Muscle layer of colon (tissue), 2 donors: ENCODE data around the gene TBCK.

Source experiments
- H3K27ac ChIP-seq: one replicate; pipeline ENCODE4 v1.7.0; 2013; ENCODE audit warnings: low read depth, mild to moderate bottlenecking, low read length, moderate library complexity
- H3K27me3 ChIP-seq, 2 donors: one replicate each; pipeline ENCODE4 v1.7.0; 2013; ENCODE audit warnings: low read length in 2 of 2, mild to moderate bottlenecking in 2 of 2; ENCODE audit not compliant: insufficient read depth in 2 of 2, control insufficient read depth in 1 of 2
- H3K36me3 ChIP-seq: one replicate; pipeline ENCODE4 v1.7.0; 2013; ENCODE audit warnings: mild to moderate bottlenecking, low read length; ENCODE audit not compliant: insufficient read depth
- H3K4me1 ChIP-seq: one replicate; pipeline ENCODE4 v1.7.0; 2013; ENCODE audit warnings: mild to moderate bottlenecking, low read length; ENCODE audit not compliant: insufficient read depth
- H3K4me3 ChIP-seq, 2 donors: one replicate each; pipeline ENCODE4 v1.7.0; 2013; ENCODE audit warnings: low read length in 2 of 2, low read depth in 1 of 2, mild to moderate bottlenecking in 1 of 2, moderate library complexity in 1 of 2
- H3K9ac ChIP-seq: one replicate; pipeline ENCODE4 v1.7.0; 2013; ENCODE audit warnings: low read length
- H3K9me3 ChIP-seq: one replicate; pipeline ENCODE4 v1.7.0; 2013; ENCODE audit warnings: mild to moderate bottlenecking, low read length
- donor health status: abdominal sarcoma.
- donor health status: Adenocarcinoma of cecum.

The TBCK gene

DNA sequence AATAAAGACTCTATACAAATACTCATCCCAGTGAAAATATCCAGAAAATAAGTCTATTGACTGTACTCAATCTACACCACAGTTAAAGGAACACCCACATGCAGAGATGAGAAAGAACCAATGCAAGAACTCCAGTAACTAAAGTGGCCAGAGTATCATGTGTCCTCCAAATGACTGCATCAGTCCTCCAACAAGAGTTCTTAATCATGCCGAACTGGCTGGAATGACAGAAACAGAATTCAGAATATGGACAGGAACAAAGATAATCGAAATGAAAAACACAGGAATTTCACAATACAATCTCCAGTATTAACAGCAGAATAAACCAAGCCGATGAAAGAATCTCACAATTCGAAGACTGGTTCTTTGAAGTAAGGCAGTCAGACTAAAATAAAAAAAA, 210.3 kb downstream of the TBCK start:
- Histone ChIP-seq H3K9me3 (peaks cover 10% of the 10 kb centered on the region), H3K9ac (no peak overlapping the region), H3K27ac (no peak overlapping the region), H3K4me1 (no peaks in the 10 kb centered on the region), H3K27me3 (no peaks in the 10 kb centered on the region), H3K4me3 (no peak overlapping the region), H3K36me3 (peaks cover 23% of the 10 kb centered on the region)

GRCh38 chr4:106104276-106104675, 211.7 kb downstream of the TBCK start:
- Histone ChIP-seq H3K27me3 (no peaks in the 10 kb centered on the region), H3K4me3 (no peak overlapping the region), H3K9me3 (peaks cover 1% of the 10 kb centered on the region), H3K27ac (no peak overlapping the region), H3K36me3 (peaks cover 15% of the 10 kb centered on the region), H3K4me1 (no peaks in the 10 kb centered on the region), H3K9ac (no peak overlapping the region)

- Histone ChIP-seq H3K27me3 (no peaks in the 10 kb centered on the region), H3K36me3 (no peaks in the 10 kb centered on the region), H3K9me3 (no peaks in the 10 kb centered on the region), H3K4me3 (no peak overlapping the region), H3K4me1 (no peaks in the 10 kb centered on the region), H3K27ac (no peak overlapping the region), H3K9ac (no peak overlapping the region)
These were observed 219.6 kb downstream of the TBCK start for GRCh38 chr4:106096454-106096853.

GRCh38 chr4:106095408-106095807, 220.6 kb downstream of the TBCK start:
- H3K27ac ChIP-seq: no peak overlapping the region
- H3K4me3 ChIP-seq: no peak overlapping the region
- peaks cover 8% of the 10 kb centered on the region for H3K36me3 ChIP-seq
- no peaks in the 10 kb centered on the region for H3K27me3 ChIP-seq
- H3K4me1 ChIP-seq: no peaks in the 10 kb centered on the region
- H3K9me3 ChIP-seq: peaks cover 8% of the 10 kb centered on the region
- no peak overlapping the region for H3K9ac ChIP-seq

DNA sequence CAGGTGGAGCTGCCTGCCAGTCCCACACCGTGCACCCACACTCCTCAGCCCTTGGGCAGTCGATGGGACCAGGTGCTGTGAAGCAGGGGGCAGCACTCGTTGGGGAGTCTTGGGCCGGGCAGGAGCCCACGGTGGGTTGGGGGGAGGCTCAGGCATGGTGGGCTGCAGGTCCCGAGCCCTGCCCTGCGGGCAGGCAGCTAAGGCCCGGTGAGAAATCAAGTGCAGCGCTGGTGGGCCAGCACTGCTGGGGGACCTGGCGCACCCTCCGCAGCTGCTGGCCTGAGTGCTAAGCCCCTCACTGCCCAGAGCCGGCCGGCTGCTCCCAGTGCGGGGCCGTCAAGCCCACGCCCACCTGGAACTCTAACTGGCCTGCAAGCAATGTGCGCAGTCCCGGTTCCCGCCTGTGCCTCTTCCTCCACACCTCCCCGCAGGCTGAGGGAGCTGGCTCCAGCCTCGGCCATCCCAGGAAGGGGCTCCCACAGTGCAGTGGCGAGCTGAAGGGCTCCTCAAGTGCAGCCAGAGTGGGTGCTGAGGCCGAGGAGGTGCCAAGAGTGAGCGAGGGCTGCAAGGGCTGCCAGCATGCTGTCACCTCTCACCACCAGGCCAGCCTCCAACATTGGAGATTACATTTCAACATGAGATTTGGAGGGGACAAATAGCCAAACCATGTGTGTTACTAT, 223.5 kb downstream of the TBCK start:
- Histone ChIP-seq H3K27ac (no peak overlapping the region), H3K9me3 (peaks cover 10% of the 10 kb centered on the region), H3K9ac (no peak overlapping the region), H3K4me1 (no peaks in the 10 kb centered on the region), H3K4me3 (no peak overlapping the region), H3K27me3 (no peaks in the 10 kb centered on the region), H3K36me3 (peaks cover 17% of the 10 kb centered on the region)

GRCh38 chr4:106090826-106091225, 225.2 kb downstream of the TBCK start:
- Histone ChIP-seq H3K27ac (no peak overlapping the region), H3K9me3 (peaks cover 10% of the 10 kb centered on the region), H3K36me3 (peaks cover 17% of the 10 kb centered on the region), H3K27me3 (no peaks in the 10 kb centered on the region), H3K9ac (no peak overlapping the region), H3K4me3 (no peak overlapping the region), H3K4me1 (no peaks in the 10 kb centered on the region)

- Histone ChIP-seq H3K36me3 (no peaks in the 10 kb centered on the region), H3K4me3 (no peak overlapping the region), H3K27ac (no peak overlapping the region), H3K9ac (no peak overlapping the region), H3K27me3 (no peaks in the 10 kb centered on the region), H3K4me1 (no peaks in the 10 kb centered on the region), H3K9me3 (no peaks in the 10 kb centered on the region)
These were observed 232.9 kb downstream of the TBCK start for GRCh38 chr4:106083065-106083464.

- Histone ChIP-seq H3K36me3 (no peaks in the 10 kb centered on the region), H3K9me3 (peaks cover 4% of the 10 kb centered on the region), H3K9ac (no peak overlapping the region), H3K4me3 (no peak overlapping the region), H3K27ac (no peak overlapping the region), H3K27me3 (no peaks in the 10 kb centered on the region), H3K4me1 (no peaks in the 10 kb centered on the region)
These were observed 235.6 kb downstream of the TBCK start for GRCh38 chr4:106080376-106080775.

- no peaks in the 10 kb centered on the region for H3K4me1 ChIP-seq
- no peaks in the 10 kb centered on the region for H3K27me3 ChIP-seq
- peaks cover 4% of the 10 kb centered on the region for H3K9me3 ChIP-seq
- H3K4me3 ChIP-seq: no peak overlapping the region
- H3K9ac ChIP-seq: no peak overlapping the region
- H3K36me3 ChIP-seq: no peaks in the 10 kb centered on the region
- no peak overlapping the region for H3K27ac ChIP-seq
These were observed 236.4 kb downstream of the TBCK start for GRCh38 chr4:106079616-106080015.

- Histone ChIP-seq H3K4me1 (peaks cover 5% of the 10 kb centered on the region), H3K27ac (no peak overlapping the region), H3K27me3 (no peaks in the 10 kb centered on the region), H3K4me3 (no peak overlapping the region), H3K9me3 (no peaks in the 10 kb centered on the region), H3K36me3 (no peaks in the 10 kb centered on the region), H3K9ac (no peak overlapping the region)
These were observed 251.0 kb downstream of the TBCK start for GRCh38 chr4:106065018-106065417.

DNA sequence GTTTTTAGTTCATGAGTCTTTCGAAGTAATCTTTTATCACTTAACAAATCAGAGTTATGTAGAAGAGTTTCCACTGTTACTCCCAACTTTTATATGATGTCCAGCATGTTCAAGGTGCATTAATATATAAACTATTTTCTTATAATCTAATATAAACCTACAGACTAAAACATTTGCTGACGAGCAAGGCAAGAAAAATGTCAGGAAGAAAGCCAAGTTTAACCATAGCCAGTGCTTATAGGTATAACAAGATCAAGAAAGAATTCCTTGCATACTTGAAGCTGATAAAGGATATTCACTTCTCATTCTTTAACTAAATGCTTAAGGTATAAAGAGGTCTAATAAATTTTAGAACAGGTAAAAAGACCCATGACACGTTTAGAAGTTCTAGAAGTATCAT, 253.0 kb downstream of the TBCK start:
- no peak overlapping the region for H3K9ac ChIP-seq
- H3K36me3 ChIP-seq: no peaks in the 10 kb centered on the region
- H3K4me1 ChIP-seq: peaks cover 5% of the 10 kb centered on the region
- no peak overlapping the region for H3K4me3 ChIP-seq
- H3K27ac ChIP-seq: no peak overlapping the region
- H3K9me3 ChIP-seq: no peaks in the 10 kb centered on the region
- H3K27me3 ChIP-seq: no peaks in the 10 kb centered on the region

- no peak overlapping the region for H3K9ac ChIP-seq
- H3K4me3 ChIP-seq: no peak overlapping the region
- H3K4me1 ChIP-seq: peaks cover 8% of the 10 kb centered on the region
- H3K36me3 ChIP-seq: no peaks in the 10 kb centered on the region
- no peak overlapping the region for H3K27ac ChIP-seq
- H3K9me3 ChIP-seq: no peaks in the 10 kb centered on the region
- no peaks in the 10 kb centered on the region for H3K27me3 ChIP-seq
These were observed 253.5 kb downstream of the TBCK start for GRCh38 chr4:106062452-106062875.
